ENCODE measurements around the gene KCNT2.

DNA sequence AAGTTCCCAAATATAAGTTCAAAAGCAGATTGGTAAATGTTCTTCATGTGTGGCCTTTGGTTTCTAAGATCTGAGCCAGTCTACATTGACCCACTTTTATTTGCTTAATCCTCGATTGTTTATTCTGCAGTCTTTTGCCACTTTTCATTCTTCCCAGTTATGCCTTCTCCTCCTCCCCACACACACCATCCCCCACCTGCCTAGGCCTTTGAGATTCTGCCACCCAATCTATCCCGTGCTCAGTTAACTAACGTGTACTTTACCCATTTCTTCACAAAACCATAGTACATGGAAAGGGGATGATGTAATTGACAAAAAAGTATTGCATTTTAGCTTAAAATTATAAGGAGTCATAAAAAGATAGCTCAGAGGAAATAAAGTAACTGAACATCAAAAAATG is 47.3 kb upstream of the KCNT2 start:
- TF ChIP-seq MYC (IDR thresholded peaks at IDR 0.05; ENCODE audit: borderline replicate concordance, low read length) = no peak
- no peak for TF ChIP-seq MAX (IDR thresholded peaks at IDR 0.05)
- no peak for TF ChIP-seq CTCF (IDR thresholded peaks at IDR 0.05)
- TF ChIP-seq POLR2A (IDR thresholded peaks at IDR 0.05; ENCODE audit: low read length) = no peak
- no peak for TF ChIP-seq HMGXB4 (CRISPR knock-in tag; IDR thresholded peaks at IDR 0.05; ENCODE audit: borderline replicate concordance)
- TF ChIP-seq, protein P1, sequence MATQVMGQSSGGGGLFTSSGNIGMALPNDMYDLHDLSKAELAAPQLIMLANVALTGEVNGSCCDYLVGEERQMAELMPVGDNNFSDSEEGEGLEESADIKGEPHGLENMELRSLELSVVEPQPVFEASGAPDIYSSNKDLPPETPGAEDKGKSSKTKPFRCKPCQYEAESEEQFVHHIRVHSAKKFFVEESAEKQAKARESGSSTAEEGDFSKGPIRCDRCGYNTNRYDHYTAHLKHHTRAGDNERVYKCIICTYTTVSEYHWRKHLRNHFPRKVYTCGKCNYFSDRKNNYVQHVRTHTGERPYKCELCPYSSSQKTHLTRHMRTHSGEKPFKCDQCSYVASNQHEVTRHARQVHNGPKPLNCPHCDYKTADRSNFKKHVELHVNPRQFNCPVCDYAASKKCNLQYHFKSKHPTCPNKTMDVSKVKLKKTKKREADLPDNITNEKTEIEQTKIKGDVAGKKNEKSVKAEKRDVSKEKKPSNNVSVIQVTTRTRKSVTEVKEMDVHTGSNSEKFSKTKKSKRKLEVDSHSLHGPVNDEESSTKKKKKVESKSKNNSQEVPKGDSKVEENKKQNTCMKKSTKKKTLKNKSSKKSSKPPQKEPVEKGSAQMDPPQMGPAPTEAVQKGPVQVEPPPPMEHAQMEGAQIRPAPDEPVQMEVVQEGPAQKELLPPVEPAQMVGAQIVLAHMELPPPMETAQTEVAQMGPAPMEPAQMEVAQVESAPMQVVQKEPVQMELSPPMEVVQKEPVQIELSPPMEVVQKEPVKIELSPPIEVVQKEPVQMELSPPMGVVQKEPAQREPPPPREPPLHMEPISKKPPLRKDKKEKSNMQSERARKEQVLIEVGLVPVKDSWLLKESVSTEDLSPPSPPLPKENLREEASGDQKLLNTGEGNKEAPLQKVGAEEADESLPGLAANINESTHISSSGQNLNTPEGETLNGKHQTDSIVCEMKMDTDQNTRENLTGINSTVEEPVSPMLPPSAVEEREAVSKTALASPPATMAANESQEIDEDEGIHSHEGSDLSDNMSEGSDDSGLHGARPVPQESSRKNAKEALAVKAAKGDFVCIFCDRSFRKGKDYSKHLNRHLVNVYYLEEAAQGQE (IDR thresholded peaks at IDR 0.05) = no peak
- TF ChIP-seq FOXS1 (CRISPR knock-in tag; IDR thresholded peaks at IDR 0.05) = no peak
- TF ChIP-seq JUN (IDR thresholded peaks at IDR 0.05) = no peak
- TF ChIP-seq SMC3 (IDR thresholded peaks at IDR 0.05) = no peak
- TF ChIP-seq USF2 (IDR thresholded peaks at IDR 0.05) = no peak
- no peak for TF ChIP-seq CEBPB (IDR thresholded peaks at IDR 0.05)

Data from A549 (cell line).